NCI-H446 treated with DMSO at 0.1 percent for 48 hours (cell line): ENCODE data around the gene RXFP1.
"Not testable (repeated sequence)": the region's sequence is repeated elsewhere in the genome, so short reads cannot be mapped to it uniquely, and the experiment has no call there.

Source experiments
- DNase-seq: peaks from one replicate; lab custom pipeline; 2025; lab: John Stamatoyannopoulos, UW

Gene RXFP1

GRCh38 chr4:158613046-158613445, 91.4 kb downstream of the RXFP1 start:
- DNase-seq: no peak

DNA sequence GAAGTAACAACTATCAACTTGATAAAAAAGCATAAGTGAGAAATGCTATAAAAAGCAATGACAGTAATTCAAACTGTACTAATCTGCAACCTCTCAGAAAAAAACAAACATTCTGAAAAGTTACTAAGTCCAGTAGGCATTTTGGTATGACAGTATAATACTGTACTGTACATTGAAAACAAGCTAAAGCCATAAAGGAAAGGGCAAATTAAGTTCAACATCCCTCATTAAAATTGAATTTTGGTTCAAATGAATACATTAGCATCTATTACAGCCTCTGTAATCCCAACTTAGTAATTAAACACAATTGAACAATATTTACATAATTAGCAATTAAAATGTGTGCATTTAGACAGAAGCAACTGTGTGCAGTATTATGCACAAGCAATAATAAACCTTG, 96.3 kb downstream of the RXFP1 start:
- DNase-seq: no peak

DNA sequence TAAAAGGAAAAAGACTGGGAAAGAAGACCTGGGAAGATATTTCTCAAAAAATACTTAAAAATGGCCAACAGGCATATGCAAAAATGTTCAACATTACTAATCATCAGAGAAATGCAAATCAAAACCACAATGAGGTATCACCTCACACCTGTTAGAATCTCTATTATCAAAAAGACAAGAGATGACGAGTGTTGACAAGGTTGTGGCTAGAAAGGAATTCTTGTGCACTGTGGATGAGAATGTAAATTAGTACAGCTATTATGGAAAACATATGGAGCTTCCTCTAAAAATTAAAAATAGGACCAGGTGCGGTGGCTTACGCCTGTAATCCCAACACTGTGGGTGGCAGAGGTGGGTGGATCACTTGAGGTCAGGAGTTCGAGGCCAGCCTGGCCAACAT, 100.0 kb downstream of the RXFP1 start:
- no peak for DNase-seq

- no peak for DNase-seq
Observed at GRCh38 chr4:158622251-158622650, 100.6 kb downstream of the RXFP1 start.

- peak; percentile 1 for DNase-seq
Observed at GRCh38 chr4:158624889-158625478, 103.3 kb downstream of the RXFP1 start.

- no peak for DNase-seq
Observed at GRCh38 chr4:158625544-158625943, 103.9 kb downstream of the RXFP1 start.

DNA sequence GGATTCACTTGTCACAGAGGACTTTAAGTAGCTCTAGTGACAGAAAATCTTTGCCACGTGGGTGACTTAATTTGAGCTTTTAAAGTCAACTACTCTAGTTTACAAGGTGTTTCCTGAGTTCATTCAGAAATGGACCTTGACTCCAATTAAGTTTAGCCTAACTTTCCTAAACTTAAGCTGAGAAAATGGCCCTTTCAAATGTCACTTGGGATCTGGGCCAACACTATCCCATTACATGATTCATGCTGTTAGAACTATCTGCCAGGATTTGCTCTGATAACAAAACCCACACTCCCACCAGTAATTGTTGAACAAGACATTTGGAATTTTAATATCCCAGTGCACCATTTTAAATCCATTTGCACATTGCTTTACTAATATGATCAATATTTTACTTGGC, 109.2 kb downstream of the RXFP1 start:
- DNase-seq: no peak

DNA sequence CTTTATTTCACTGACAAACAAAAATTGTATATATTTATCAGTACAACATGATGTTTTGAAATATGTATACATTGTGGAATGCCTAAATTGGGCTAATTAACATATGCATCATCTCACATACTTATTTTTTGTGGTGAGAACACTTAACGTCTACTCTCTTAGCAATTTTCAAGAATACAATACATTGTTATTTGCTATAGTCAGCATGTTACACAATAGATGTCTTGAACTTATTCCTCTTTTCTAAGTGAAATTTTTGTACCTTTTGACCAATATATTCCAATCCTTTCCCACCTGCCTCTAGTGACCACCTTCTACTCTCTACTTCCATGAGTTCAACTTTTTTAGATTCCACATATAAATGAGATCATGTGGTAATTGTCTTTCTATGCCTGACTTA, 114.9 kb downstream of the RXFP1 start:
- DNase-seq: no peak

GRCh38 chr4:158644356-158644755, 122.7 kb downstream of the RXFP1 start:
- DNase-seq: no peak

- DNase-seq: no peak
Observed at GRCh38 chr4:158644760-158645159, 123.1 kb downstream of the RXFP1 start.

DNA sequence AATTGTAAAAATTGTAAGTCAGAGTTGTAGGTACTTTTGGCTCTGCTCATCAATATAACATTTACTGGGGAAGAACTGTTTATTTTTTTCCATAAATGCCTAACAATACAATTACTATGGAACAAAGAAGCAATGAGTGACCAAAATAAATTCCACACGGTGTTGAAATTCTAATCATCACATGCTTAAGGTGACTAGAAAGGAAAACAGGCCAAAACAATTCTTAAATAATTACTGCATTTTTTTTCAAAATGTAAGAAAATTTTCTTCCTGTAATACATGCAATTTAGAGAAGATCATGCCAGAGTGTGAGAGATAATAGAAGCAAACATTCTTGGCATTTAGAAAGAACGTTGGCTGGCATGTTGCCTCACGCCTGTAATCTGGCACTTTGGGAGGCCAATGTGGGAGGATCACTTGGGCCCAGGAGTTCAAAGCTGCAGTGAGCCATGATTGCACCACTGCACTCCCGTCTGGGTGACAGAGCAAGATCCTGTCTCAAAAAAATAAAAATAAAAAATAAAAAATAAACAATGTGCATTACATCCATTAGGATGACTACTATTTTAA, 127.5 kb downstream of the RXFP1 start:
- no peak for DNase-seq

- no peak for DNase-seq
Observed at GRCh38 chr4:158652920-158653319, 131.2 kb downstream of the RXFP1 start.

GRCh38 chr4:158656439-158656838, 134.8 kb downstream of the RXFP1 start:
- DNase-seq: no peak

DNA sequence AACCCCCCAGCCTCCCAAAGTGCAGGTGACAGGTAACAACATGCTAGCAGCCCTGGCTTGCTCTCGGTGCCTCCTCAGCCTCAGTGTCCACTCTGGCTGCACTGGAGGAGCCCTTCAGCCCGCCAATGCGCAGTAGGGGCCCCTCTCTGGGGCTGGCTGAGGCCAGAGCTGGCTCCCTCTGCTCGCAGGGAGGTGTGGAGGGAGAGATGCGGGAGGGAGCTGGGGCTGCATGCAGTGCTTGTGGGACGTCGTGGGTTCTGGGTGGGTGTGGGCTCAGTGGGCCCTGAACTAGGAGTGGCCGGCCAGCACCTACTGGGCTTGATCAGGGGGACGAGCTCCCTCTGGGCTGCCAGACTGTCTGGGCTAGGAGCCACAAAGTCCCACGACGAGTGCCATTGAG, 135.6 kb downstream of the RXFP1 start:
- no peak for DNase-seq

DNA sequence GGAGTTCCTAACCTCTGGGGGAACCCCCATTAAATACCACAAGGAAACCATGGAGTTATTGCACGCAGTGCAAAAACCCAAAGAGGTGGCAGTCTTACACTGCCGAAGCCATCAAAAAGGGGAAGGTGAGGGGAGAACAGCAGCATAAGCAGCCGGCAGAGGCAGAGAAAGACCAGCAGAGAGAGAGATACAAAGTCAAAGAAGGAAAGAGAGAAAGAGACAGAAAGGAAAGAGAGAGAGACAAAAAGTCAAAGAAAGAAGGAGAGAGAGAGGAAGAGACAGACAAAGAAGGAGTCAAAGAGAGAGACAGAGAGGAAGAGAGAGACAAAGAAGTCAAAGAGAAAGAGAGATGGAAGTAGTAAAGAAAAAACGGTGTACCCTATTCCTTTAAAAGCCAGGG, 141.6 kb downstream of the RXFP1 start:
- not testable (repeated sequence) for DNase-seq

GRCh38 chr4:158663707-158664625, 142.3 kb downstream of the RXFP1 start:
- DNase-seq: not testable (repeated sequence)

DNA sequence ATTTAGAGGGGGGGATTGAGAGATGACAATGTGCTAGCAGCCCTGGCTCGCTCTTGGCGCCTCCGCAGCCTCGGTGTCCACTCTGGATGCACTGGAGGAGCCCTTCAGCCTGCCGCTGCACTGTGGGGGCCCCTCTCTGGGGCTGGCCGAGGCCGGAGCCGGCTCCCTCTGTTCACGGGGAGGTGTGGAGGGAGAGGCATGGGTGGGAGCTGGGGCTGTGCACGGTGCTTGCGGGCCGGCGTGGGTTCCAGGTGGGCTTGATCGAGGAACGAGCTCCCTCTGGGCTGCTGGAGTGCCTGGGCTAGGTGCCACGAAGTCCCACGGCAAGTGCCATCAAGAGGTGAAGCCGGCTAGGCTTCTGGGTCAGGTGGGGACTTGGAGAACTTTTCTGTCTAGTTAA, 143.1 kb downstream of the RXFP1 start:
- no peak for DNase-seq

DNA sequence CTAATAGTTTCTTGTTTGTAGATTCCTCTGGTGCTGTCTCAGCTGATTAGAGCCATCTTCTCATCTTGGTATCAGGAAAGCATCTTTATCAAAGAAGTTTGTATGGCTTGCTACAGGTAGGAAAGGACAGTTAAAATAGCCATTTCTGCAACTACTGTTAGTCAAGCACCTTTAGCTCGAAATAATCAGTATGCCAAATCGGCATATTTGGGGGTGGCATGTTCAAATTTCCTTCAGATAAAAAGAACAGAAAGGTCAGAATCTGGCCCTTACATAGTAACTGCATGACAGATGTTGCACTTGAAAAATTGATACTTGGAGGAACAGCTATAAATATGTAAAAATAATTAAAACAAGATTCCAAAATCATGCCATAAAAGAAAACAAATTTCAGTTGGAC, 145.2 kb downstream of the RXFP1 start:
- DNase-seq: no peak

GRCh38 chr4:158667651-158668198, 146.0 kb downstream of the RXFP1 start:
- no peak for DNase-seq

DNA sequence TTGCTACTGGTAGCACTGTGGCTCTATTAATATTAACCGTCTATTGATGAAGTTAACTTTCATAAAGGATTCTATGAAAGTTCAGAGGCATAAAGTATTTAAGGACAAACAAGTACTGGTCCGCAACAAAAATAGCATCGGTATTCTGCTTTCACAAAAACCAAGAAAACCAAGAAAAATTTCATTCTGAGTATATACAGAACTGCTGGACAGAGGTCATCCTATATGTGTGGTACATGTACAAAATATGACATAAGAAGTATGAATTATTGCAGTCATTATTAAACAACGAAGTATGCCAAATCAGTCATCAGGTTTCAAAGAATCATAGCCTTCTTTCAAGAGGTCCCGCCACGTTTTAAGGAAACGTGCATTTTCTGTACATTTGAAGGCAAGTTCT, 147.6 kb downstream of the RXFP1 start:
- no peak for DNase-seq

- peak; percentile 31 for DNase-seq
Observed at GRCh38 chr4:158670975-158671664, 149.4 kb downstream of the RXFP1 start.

- DNase-seq: no peak
Observed at GRCh38 chr4:158671665-158671914, 149.9 kb downstream of the RXFP1 start, which contains the start of gene C4orf46. Gene C4orf46 (minus strand): TSS chr4:158671887. CDS start chr4:158671801, 86 bp downstream.
